Hepatic stellate cell (primary cell): ENCODE measurements around the gene NT5C1A.

Source experiments
- DNase-seq: peaks from one replicate; pipeline ENCODE4 v3.0.0; 2011; ENCODE audit warnings: low spot score

NT5C1A gene

GRCh38 chr1:39671793-39672550, at the start of gene NT5C1A:
NT5C1A (minus strand) TSS chr1:39672107; CDS start chr1:39672038, 69 bp downstream.
- peak; percentile 58 for DNase-seq

- no peak for DNase-seq
Observed at GRCh38 chr1:39721664-39722063, 49.8 kb upstream of the NT5C1A start.

- no peak for DNase-seq
Observed at GRCh38 chr1:39720094-39720999, 48.4 kb upstream of the NT5C1A start.

- no peak for DNase-seq
Observed at GRCh38 chr1:39717809-39718208, 45.9 kb upstream of the NT5C1A start.

- no peak for DNase-seq
Observed at GRCh38 chr1:39713557-39713956, 41.6 kb upstream of the NT5C1A start.

- DNase-seq, result no peak
Observed at GRCh38 chr1:39711966-39712340, 40.0 kb upstream of the NT5C1A start.

GRCh38 chr1:39711104-39711965, 39.4 kb upstream of the NT5C1A start:
- DNase-seq, result no peak

- DNase-seq, result no peak
Observed at GRCh38 chr1:39707506-39707905, 35.6 kb upstream of the NT5C1A start.

GRCh38 chr1:39704757-39705156, 32.9 kb upstream of the NT5C1A start:
- no peak for DNase-seq

GRCh38 chr1:39701049-39701439, 29.1 kb upstream of the NT5C1A start:
- no peak for DNase-seq

- no peak for DNase-seq
Observed at GRCh38 chr1:39700348-39700747, 28.4 kb upstream of the NT5C1A start.

- no peak for DNase-seq
Observed at GRCh38 chr1:39699419-39699818, 27.5 kb upstream of the NT5C1A start.

- no peak for DNase-seq
Observed at GRCh38 chr1:39698568-39698967, 26.7 kb upstream of the NT5C1A start.

GRCh38 chr1:39696448-39696847, 24.5 kb upstream of the NT5C1A start:
- no peak for DNase-seq

- DNase-seq, result no peak
Observed at GRCh38 chr1:39695016-39695415, 23.1 kb upstream of the NT5C1A start.

GRCh38 chr1:39694026-39694425, 22.1 kb upstream of the NT5C1A start:
- DNase-seq, result no peak

- DNase-seq, result no peak
Observed at GRCh38 chr1:39692152-39693074, 20.5 kb upstream of the NT5C1A start.

GRCh38 chr1:39691383-39692151, 19.7 kb upstream of the NT5C1A start, which contains the start of gene HPCAL4:
HPCAL4 (minus strand) TSS chr1:39691433; CDS start chr1:39684603, 6,830 bp downstream.
- DNase-seq, result peak; percentile 77

GRCh38 chr1:39690794-39691382, 19.0 kb upstream of the NT5C1A start:
- no peak for DNase-seq

- no peak for DNase-seq
Observed at GRCh38 chr1:39690225-39690624, 18.3 kb upstream of the NT5C1A start.
